ENCODE measurements around the gene AURKAIP1.
"Not testable (repeated sequence)": the region's sequence is repeated elsewhere in the genome, so short reads cannot be mapped to it uniquely, and the experiment has no call there.

The AURKAIP1 gene

GRCh38 chr1:1374929-1375662 lies at the start of gene AURKAIP1:
Gene AURKAIP1, minus strand, starts transcription at chr1:1375207. Its CDS starts 451 bp downstream, at chr1:1374756.
- peak; percentile 92 for DNase-seq

GRCh38 chr1:1424707-1425106 lies 49.7 kb upstream of the AURKAIP1 start:
- DNase-seq, result no peak

GRCh38 chr1:1423245-1423597 lies 48.2 kb upstream of the AURKAIP1 start:
- DNase-seq, result no peak

DNA sequence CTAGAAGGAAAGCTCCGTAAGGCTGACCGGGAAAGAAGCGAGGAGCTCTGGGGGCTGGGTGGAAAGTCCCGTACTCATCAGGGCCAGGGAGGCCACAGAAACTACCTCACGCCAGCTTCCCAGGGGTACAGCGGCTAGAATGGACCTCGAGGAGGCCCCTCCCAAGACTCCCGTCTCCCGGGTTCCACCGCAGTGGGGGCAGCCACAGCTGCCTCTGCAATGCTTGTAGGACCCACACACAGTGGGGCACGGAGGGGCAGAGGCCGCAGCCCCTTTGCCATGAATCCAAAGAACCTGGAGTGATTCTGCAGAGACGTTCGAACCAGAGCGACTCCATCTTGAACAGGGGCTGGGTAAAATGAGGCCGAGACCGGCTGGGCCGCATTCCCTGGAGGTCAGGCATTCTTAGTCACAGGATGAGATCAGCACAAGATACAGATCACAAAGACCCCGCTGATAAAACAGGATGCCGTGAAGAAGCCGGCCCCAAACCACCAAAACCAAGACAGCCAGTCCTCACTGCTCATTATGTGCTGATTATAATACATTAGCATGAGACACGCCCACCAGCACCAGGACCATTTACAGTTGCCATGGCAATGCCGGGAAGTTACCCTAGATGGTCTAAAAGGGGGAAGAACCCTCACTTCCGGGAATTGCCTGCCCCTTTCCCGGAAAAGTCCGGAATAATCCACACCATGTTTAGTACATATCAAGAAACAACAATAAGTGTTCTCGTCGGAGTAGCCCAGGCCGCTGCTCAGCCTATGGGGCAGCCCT lies 47.6 kb upstream of the AURKAIP1 start:
- DNase-seq, result no peak

GRCh38 chr1:1421907-1422464 lies 47.0 kb upstream of the AURKAIP1 start:
- no peak for DNase-seq

DNA sequence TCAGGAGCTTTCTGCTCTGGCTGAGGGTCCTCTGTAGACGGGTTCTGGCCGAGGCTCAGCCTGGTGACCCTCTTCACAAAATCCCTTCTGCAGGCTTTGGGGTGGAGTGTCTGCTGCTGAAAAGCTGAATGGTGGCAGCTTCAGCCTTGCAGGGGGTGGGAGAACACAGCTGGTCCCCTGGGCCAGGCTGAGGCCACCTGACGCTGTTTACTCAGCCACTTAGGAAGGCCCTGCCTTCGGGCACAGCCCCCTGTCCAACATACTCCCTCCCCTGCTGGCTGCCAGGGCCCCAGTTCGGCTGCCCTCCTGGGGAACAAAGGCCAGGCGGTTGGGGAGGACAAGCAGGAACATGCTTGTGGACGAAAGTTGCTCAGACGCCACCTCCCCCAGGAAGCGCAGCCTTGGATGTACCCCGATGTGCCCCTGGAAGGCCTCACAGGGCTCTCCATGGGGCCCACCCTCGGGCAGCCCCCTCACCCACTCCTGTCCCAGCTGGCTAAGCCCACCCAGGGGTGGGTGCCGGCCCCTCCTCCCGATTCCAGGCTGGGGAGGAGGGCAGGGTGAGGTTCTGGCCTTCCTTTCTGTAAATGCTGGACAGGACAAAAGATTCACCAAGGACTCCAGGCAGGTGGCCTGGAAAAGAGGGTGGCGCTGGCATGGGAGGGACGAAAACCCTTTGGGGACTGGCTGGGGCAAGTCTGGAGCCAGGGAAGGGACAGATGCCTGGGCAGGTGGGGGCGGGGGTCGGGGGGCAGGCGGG lies 46.3 kb upstream of the AURKAIP1 start, which contains the start of gene ANKRD65:
ANKRD65 (minus strand) TSS at position 130 of the 760 bp plus-strand sequence. CDS start 271 bp downstream, outside the sequence.
- DNase-seq, result no peak

DNA sequence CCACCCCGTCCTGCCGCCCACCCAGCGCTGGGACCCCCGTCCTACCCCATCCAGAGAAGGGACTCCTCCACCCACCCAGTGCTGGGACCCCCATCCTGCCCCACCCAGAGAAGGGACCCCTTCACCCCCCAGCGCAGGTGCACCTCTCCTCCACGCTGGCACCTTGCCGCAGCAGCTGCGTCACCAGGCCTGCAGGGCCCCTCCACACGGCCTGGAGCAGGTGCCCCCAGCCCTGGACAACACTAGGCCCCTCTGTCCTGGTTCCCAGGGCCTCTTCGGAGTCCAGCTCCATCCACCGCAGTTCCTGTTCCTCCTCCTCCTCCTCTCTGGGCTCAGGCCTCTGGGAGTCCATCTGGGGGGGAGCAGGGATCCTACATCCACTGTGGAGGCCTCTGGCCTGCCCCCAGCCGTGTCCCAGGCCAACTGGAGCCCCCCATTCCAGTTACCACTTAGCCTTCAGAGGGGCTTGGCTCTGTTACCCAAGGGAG lies 45.7 kb upstream of the AURKAIP1 start:
- DNase-seq, result no peak

DNA sequence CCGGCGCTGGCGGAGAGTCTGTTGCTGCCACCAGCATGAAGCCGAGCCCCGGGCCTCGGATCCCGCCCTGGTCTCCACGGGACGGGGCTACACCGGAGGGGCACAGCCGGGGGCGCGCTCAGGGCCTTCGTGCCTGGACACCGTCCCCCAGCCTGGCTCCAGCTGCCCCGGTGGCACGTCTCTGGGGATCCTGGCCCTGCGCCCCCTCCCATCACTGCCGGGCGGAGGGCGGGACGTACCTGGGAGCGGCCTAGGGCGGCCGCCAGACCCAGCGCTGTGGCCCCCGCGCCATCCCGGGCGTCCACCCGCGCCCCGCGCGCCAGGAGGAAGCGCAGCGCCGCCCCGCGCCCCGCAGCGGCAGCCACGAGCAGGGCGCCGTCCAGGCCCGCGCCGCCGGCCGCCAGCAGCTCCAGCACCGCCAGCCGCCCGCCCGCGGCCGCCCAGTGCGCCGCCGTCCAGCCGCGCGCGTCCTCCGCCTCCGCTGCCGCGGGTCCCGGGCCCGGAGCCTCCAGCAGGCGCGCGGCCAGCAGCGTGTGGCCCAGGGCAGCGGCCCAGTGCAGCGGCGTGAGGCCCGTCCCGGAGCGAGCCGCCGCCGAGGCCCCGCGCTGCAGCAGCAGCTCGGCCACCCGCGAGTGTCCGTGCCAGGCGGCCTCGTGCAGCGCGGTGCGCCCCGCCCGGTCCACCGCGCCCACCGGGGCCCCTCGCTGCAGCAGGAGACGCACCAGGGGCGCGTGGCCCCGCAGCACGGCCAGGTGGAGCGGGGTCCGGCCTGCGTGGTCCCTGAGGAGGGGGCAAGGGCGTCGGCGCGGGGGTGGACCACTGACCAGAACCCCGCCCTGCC lies 45.0 kb upstream of the AURKAIP1 start:
- no peak for DNase-seq

DNA sequence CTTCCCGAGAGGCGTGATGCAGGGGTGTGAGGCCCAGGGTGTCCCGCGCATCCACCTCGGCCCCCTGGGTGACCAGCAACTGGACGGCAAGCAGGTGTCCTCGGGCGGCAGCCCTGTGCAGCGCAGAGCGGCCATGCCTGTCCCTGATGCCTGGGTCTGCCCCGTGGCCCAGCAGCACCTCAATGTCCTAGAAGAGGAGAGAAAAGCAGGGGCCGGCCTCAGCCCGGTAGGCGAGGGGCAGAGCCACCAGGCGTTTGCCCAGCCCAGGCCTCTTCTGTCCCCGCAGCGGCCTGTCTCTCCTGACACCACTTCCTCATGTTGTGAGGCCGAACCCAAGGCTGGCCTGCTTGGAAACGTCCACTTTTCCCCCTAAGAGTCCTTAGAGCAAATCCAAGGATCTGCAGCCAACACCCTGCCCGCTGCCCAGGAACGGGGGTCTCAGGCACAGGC lies 44.4 kb upstream of the AURKAIP1 start:
- no peak for DNase-seq

DNA sequence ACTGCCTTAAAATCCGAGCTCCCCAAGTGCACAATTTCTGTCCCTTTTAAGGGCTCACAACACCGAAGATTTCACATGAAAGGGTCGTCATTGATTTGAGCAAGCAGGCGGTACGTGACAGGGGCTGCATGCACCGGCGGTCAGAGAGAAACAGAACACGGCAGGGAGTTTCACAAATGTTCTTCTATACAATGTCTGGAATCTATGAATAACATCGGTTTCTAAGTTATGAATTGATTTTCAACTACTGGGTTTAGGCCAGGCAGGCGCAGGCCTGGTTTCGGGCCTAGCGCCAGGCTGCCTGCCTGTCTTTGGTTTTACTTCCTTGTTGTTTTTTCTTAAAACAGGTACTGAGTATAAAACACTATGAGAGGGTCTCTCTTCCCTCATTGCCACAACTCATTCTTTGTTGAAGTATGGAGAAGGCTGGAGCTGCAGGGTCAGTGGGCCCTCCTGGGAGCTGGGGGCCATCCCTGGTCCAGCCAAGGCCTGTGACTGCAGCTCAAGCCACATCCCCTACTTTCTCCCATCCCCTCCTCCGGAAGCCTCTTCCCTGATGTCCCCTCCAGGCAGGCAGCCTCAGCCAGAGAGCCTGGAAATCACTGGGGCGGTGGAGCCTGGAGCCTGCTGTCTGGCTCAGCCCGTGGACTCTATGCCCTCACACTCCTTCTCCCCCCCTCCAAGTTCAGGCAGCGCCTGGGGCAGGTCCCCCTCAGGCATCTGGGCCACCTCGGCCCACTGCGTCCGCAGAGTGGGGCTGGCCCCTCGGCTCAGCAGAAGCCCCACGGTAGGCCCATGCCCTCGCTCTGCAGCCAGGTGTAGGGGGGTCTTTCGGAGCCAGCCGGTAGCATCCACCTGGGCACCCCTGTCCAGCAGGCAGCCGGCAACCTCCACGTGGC lies 43.7 kb upstream of the AURKAIP1 start:
- no peak for DNase-seq

DNA sequence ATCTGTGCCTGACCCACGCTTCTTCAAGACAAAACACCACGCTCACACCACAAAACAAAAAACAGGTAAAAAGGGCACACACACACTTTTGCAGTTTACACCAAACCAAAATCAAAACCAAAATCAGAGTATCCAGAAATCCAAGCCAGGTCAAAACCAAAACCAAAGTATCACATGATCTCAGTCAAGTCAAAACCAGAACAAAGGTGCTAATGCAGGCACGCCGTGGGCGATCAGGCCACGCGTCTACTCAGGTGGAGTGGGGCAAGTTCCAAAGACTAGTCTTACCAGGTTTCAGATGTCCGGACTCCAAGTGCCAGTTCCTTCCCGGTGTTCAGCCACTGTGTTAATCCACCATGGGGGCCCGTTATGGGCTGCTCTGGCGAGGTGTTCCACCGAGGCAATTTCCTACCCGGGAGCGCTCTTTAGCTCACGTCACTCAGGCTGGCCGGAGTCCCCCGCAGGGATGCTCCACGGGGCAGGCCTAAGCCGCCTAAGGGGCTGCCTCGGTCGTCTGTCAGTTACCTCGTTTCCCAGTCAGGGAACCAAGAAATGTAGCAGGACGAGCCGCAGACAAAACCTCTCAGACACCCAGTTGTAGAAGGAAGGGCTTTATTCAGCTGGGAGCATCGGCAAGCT lies 42.9 kb upstream of the AURKAIP1 start:
- not testable (repeated sequence) for DNase-seq

GRCh38 chr1:1417396-1417795 lies 42.4 kb upstream of the AURKAIP1 start:
- not testable (repeated sequence) for DNase-seq

- DNase-seq, result no peak
These were observed 40.7 kb upstream of the AURKAIP1 start for GRCh38 chr1:1415751-1416150.

DNA sequence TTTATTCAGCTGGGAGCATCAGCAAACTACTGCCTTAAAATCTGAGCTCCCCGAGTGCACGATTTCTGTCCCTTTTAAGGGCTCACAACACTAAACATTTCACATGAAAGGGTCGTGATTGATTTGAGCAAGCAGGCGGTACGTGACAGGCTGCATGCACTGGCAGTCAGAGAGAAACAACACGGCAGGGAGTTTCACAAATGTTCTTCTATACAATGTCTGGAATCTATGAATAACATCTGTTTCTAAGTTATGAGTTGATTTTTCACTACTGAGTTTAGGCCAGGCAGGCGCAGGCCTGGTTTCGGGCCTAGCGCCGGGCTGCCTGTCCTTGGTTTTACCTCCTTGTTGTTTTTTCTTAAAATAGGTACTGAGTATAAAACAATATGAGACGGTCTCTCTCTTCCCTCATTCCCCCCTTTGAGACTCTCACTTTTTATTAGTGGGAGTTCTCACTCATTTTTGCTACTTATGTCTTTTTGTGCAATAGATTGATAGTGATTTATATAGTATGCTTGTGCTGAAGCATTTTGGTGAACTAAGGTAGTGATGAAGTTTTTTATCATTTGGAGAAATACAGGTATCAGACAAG lies 37.4 kb upstream of the AURKAIP1 start:
- DNase-seq, result not testable (repeated sequence)

DNA sequence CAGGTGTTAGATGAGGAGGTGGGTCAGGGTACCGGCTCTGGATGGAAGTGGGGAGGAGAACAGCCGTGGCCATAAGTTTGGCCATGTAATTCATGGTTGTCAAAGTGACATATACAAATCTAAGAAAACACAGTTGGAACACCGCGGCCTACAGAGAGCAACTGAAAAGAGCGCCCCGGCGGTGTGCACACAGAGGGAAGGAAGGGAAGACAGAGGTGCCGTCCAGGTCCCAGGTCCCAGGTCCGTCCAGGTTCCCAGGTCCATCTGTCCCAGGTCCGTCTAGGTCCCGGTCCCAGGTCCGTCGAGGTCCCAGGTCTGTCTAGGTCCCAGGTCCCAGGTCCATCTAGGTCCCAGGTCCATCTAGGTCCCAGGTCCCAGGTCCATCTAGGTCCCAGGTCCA lies 36.6 kb upstream of the AURKAIP1 start:
- DNase-seq, result no peak

DNA sequence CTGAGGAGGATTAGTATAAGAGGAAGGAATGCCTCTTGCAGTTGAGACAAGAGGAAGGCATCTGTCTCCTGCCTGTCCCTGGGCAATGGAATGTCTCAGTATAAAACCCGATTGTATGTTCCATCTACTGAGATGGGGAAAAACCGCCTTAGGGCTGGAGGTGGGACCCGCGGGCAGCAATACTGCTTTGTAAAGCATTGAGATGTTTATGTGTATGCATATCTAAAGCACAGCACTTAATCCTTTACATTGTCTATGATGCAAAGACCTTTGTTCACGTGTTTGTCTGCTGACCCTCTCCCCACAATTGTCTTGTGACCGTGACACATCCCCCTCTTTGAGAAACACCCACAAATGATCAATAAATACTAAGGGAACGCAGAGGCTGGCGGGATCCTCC lies 35.2 kb upstream of the AURKAIP1 start:
- DNase-seq, result not testable (repeated sequence)

GRCh38 chr1:1407636-1408318 lies 32.8 kb upstream of the AURKAIP1 start:
- DNase-seq, result no peak

DNA sequence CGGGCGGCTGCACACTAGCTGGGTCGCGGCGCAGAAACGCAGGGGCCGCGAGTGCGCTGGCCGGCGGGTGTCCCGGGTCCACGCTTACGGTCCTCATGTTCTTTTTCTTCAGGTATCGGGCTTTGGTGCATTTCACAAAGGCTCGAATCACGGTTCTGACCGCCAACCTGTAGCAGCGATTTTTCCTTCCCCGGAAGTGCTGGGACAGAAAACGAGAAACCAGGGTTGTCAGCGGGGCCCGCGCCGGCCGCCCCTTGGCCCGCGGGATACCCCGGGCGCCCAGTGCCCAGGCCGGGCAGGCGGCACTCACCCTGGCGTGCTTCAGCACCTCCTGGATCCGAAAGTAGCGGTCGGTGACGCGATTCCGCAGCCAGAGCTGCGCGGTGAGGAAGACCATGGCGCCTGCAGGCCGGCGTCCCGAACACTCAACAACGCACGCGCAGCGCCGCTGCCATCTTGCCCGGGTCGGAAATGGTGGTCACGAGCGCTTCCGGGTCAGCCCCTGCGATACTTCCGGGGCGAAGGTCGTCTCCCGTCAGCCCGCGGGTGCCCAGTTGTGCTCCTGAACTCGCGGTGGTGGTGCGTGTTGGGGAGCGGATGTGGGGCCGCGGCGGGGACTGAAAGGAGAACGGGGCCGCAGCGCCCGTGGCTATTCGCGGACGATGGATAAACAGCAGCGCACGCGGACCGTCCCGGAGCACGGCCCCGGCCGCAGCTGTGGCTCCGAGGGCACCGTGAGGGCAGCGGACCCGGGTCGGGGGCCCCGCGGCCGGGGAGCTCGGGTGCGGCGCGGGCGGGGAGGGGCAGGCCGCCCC lies 32.0 kb upstream of the AURKAIP1 start, which contains the start of gene MRPL20:
MRPL20 (minus strand) TSS at position 473 of the 815 bp plus-strand sequence; CDS start at position 397, 76 bp downstream.
- peak; percentile 93 for DNase-seq

All from activated CD4-positive, alpha-beta T cell treated with anti-CD3 and anti-CD28 coated beads for 1 hour (primary cell).